ENCODE measurements around the gene IFNA1.

- TF ChIP-seq EZH2 (IDR thresholded peaks at IDR 0.05) (no peak), POLR2AphosphoS5 (IDR thresholded peaks at IDR 0.05; ENCODE audit: borderline replicate concordance, low read depth, low read length) (no peak), FOXP2 (optimal IDR thresholded peaks at IDR 0.05; ENCODE audit: control extremely low read depth, extremely low read length, insufficient read depth) (no peak)
Measured at GRCh38 chr9:21482213-21482612, 42.0 kb downstream of the IFNA1 start, which contains the start of gene IFNE.
